Pons (tissue), 1 donor: ENCODE measurements around the gene MFSD6L.

Experiments
- DNase-seq: peaks from one replicate; pipeline ENCODE4 v3.0.0-alpha.2; 2016; ENCODE audit warnings: low spot score

The MFSD6L gene

GRCh38 chr17:8793649-8794048 lies 5.5 kb downstream of the MFSD6L start:
- peak; percentile 36 for DNase-seq

GRCh38 chr17:8792646-8793045 lies 6.5 kb downstream of the MFSD6L start:
- DNase-seq, result no peak

- no peak for DNase-seq
Measured at GRCh38 chr17:8791910-8792270, 7.3 kb downstream of the MFSD6L start.

GRCh38 chr17:8791248-8791909 lies 7.8 kb downstream of the MFSD6L start:
- DNase-seq, result no peak

GRCh38 chr17:8789743-8790142 lies 9.4 kb downstream of the MFSD6L start:
- DNase-seq, result no peak

GRCh38 chr17:8788998-8789397 lies 10.2 kb downstream of the MFSD6L start:
- DNase-seq, result no peak

GRCh38 chr17:8785547-8786413 lies 13.4 kb downstream of the MFSD6L start:
- DNase-seq, result peak; percentile 40

GRCh38 chr17:8782176-8782575 lies 17.0 kb downstream of the MFSD6L start:
- DNase-seq, result no peak

GRCh38 chr17:8781776-8782175 lies 17.4 kb downstream of the MFSD6L start:
- no peak for DNase-seq

GRCh38 chr17:8776881-8777280 lies 22.3 kb downstream of the MFSD6L start:
- DNase-seq, result peak; percentile 51

- no peak for DNase-seq
Measured at GRCh38 chr17:8776248-8776647, 22.9 kb downstream of the MFSD6L start.

- DNase-seq, result no peak
Measured at GRCh38 chr17:8766731-8767130, 32.4 kb downstream of the MFSD6L start.

GRCh38 chr17:8762012-8762411 lies 37.2 kb downstream of the MFSD6L start:
- DNase-seq, result no peak

- no peak for DNase-seq
Measured at GRCh38 chr17:8758137-8758596, 41.0 kb downstream of the MFSD6L start, which contains the start of gene SPDYE4. TSS of gene SPDYE4 (minus strand) at chr17:8758546. CDS start at chr17:8758382, 164 bp downstream.

- DNase-seq, result no peak
Measured at GRCh38 chr17:8757189-8757588, 42.0 kb downstream of the MFSD6L start.

- DNase-seq, result no peak
Measured at GRCh38 chr17:8755590-8756255, 43.4 kb downstream of the MFSD6L start.

- DNase-seq, result no peak
Measured at GRCh38 chr17:8754890-8755289, 44.3 kb downstream of the MFSD6L start.

GRCh38 chr17:8753976-8754440 lies 45.2 kb downstream of the MFSD6L start:
- DNase-seq, result peak; percentile 4

- no peak for DNase-seq
Measured at GRCh38 chr17:8753136-8753975, 45.8 kb downstream of the MFSD6L start.

GRCh38 chr17:8749616-8750015 lies 49.5 kb downstream of the MFSD6L start:
- no peak for DNase-seq

- no peak for DNase-seq
Measured at GRCh38 chr17:8747742-8748141, 51.4 kb downstream of the MFSD6L start.
